ENCODE data around the gene GNAI2.
"Not testable (repeated sequence)": the region's sequence is repeated elsewhere in the genome, so short reads cannot be mapped to it uniquely, and the experiment has no call there.

Gene GNAI2

DNA sequence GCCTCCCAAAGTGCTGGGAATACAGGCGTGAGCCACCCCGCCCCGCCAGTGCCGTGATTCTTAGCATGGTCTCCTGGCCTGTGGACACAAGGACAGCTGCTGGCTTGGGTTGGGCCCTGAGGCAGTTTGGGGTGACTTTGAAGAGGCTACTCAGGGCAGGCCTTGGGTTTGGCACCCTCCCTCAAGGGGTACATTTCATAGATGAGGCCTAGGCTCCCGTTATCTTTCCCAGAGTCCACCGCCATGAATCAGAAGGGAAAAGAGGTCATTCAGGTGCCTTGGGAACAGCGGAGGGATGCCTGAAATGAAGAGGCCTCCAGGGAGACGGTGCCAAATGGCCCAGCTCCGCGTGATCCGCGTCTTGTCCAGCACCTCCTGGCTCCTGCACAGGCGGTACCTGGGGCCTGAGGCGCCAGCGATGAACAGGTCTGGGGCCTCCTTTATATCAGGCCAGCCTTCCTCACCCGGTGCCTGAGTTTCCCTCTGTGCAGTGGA, 9.3 kb downstream of the GNAI2 start:
- no peak for DNase-seq (ENCODE audit: low read depth in 2 of 2)

DNA sequence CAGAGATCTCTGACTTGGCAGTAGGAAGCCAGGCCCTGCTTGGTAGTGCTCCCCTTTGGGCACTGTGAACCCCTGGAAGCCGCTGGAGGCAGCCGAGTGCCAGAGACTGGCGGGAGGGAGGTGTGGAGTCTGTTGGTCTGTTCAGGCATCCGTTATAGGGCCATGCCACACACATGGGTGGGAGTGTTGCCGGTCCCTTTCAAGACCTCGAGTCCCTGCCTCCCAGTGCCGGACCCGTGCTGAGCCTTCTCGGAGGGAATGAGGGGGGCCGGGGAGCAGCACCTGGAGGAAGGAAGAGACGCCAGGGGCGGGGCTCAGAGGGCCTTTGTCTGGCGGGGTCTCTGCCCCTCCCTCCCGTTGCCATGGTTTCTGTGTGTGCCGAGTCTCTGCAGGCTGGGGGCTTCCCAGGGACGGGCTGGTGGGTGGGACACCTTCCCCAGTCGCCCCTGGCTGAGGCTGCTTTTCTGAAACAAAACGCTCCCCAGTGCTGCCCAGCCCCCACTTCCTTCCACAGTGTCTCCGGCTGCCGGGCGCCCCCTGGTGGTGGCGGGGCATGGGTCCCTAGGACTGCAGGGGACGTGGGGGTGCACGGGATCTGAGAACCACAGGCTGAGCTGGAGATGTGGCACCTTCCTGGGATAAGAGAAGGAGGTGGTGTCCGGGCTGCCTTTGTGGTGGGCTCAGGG, 10.0 kb downstream of the GNAI2 start:
- peak; percentile 70 to 78 for DNase-seq (ENCODE audit: low read depth in 2 of 2)

- DNase-seq (ENCODE audit: low read depth in 2 of 2) = peak; percentile 68 to 76
Measured at GRCh38 chr3:50246517-50246954, 10.5 kb downstream of the GNAI2 start.

- no peak for DNase-seq (ENCODE audit: low read depth in 2 of 2)
Measured at GRCh38 chr3:50248387-50248786, 12.4 kb downstream of the GNAI2 start.

GRCh38 chr3:50249457-50249856, 13.5 kb downstream of the GNAI2 start:
- no peak for DNase-seq (ENCODE audit: low read depth in 2 of 2)

GRCh38 chr3:50250514-50250913, 14.5 kb downstream of the GNAI2 start:
- DNase-seq (ENCODE audit: low read depth in 2 of 2) = no peak

DNA sequence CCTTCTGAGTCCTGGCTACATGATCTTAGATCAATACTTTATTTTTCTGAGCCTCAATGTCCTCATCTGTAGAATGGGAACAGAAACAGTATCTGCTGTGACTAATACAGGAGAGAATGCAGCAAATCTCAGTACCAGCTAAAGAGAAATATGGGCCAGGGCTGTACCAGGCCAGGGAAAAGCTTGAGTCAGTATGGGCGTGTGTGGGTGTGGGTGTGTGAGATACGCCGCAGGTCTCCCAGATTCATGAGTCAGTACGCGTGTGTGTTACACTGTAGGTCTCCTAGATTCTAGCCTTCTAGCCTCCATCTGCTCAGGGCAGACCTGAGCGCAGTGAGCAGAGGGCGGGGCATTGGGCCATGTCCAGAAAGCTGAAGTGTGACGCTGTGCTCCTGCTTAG, 15.2 kb downstream of the GNAI2 start:
- DNase-seq (ENCODE audit: low read depth in 2 of 2) = no peak

DNA sequence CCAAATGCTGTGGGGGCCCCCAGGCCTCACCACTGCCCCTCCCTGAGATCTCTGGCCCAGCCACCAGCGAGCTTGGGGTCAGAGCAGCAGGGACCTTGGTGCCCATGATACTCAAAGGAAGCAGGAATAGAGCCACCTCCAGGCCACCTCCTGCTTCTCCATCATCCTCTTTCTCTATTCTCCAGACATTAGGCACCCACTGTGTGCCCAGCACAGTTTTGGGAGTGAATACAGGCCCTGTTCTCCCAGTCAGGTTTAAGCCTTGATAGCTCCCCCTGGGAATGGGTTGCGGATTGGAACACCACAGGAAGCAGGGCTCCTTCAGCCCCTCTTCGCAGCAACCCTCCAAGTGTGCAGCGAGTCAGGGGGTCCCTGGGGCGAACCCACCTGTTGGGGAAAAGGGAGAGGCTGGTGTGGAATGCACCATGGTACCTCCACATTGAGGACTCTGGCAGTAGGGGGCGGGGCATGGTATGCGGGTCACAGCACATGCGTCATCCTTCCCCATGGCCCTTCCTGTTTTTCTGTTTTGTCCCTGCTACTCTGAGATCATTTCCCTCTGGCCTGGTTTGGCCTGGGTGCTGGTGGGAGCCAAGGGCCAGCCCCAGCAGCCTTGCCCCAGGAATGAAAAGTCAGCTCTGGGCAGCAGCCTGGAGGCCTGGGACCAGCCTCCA, 18.7 kb downstream of the GNAI2 start:
- no peak for DNase-seq (ENCODE audit: low read depth in 2 of 2)

DNA sequence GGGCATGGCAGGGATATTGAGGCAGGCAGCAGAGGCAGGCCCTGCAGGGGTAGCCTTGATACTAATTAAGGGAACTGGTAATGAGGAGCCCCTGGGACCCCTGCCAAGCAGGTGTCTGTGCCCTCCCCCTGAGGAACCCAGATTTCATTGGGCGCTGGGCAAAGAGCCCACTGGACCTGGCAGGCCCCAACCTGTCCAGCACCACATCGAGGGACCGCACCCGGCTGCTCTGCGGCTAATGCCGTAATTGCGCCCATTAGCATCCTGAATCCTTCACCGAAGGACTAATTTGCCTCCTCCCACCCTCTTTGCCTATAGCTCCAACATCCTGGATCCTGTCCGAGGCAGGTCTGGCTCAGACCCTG, 19.2 kb downstream of the GNAI2 start:
- no peak for DNase-seq (ENCODE audit: low read depth in 2 of 2)

DNA sequence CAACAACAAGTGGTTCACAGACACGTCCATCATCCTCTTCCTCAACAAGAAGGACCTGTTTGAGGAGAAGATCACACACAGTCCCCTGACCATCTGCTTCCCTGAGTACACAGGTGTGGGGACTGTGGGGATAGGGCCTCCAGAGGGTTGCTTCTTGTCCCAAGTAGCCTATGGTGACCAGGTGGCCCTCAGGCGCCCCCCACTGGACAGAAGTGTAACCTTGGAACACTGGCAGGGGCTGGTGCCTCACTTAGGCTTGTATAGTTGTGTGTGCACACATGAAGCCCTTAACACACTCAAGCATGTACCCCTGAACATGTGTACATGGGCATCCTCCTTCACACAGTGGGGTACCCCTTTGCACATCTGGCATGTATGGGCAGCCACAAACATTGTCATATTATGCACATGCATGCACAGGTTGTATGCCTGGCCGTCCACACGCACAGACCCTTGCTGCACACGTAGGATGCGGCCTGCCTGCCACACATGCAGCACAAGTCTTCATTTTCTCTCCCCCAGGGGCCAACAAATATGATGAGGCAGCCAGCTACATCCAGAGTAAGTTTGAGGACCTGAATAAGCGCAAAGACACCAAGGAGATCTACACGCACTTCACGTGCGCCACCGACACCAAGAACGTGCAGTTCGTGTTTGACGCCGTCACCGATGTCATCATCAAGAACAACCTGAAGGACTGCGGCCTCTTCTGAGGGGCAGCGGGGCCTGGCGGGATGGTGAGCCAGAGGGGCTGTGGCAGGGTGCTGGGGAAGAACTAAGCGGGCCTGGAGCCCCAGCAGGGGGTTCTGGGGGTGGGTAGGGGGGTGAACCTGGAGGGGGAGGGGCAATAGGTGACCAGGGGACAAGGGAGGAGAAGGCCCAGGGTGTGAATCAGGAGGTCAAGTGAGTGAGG, 21.2 kb downstream of the GNAI2 start:
- DNase-seq (ENCODE audit: low read depth in 2 of 2) = no peak

DNA sequence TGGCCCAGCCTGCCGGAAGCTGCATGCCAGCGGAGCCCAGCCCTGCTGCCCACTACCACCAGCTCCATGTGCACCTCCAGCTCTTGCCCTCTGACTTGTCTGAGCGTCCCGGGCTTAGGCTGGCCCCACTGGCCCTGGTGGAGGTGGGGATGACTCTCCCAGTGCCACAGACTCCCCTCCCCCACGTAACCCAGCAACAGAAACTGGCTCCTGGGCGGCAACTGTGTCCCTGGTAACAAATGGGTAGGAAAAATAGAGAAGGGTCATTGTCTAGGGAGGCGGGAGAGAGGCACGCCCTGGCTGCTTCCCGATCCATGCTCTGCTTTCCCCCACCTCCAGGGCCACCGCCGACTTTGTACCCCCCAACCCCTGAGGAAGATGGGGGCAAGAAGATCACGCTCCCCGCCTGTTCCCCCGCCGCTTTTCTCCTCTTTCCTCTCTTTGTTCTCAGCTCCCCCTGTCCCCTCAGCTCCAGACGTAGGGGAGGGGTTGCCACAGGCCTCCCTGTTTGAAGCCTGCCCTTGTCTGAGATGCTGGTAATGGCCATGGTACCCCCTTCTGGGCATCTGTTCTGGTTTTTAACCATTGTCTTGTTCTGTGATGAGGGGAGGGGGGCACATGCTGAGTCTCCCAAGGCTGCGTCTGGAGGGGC, 22.2 kb downstream of the GNAI2 start:
- DNase-seq (ENCODE audit: low read depth in 2 of 2) = no peak

- DNase-seq (ENCODE audit: low read depth in 2 of 2) = no peak
Measured at GRCh38 chr3:50258979-50259378, 23.0 kb downstream of the GNAI2 start.

- DNase-seq (ENCODE audit: low read depth in 2 of 2) = no peak
Measured at GRCh38 chr3:50259432-50260026, 23.5 kb downstream of the GNAI2 start.

GRCh38 chr3:50260027-50260941, 24.3 kb downstream of the GNAI2 start:
- peak; percentile 57 to 62 for DNase-seq (ENCODE audit: low read depth in 2 of 2)

DNA sequence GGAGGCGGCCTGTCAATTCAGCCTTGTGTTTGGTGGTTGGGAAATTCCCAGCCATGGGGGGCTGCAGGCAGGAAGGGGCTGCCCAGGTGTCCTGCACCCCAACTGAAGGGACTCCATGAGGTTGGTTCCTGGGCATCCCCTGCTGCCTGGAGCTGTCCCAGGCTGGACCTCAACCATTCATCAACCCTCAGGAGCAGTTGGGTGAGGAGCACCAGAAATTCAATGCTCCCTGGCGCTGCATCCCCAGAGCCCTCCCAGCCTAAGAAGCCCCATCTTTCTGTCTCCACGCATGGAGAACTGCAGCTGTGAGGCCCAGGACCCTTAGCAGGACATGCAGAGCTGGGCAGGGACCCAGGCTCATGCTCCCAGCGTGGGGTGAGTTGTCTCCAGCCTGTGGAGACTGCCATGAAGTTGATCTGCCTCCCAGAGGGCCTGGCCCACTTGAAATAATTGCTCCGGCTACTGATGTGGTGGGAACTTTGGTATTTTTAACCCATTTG, 25.0 kb downstream of the GNAI2 start:
- DNase-seq (ENCODE audit: low read depth in 2 of 2) = no peak

GRCh38 chr3:50261505-50261904, 25.5 kb downstream of the GNAI2 start:
- DNase-seq (ENCODE audit: low read depth in 2 of 2) = no peak

DNA sequence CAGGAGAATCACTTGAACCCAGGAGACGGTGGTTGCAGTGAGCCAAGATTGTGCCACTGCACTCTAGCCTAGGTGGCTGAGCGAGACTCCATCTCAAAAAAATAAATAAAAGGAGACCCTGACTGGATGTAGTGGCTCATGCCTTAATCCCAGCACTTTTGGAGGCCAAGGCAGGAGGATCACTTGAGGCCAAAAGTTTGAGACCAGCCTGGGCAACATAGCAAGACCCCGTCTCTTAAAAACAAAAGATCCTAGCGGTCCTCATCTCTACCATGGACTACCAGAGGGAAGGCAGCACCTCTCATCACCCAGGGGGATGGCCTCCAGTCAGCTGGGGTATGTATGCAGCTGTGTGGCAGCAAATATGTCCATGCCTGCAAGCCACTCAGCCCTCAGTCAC, 26.2 kb downstream of the GNAI2 start:
- not testable (repeated sequence) for DNase-seq (ENCODE audit: low read depth in 2 of 2)

DNA sequence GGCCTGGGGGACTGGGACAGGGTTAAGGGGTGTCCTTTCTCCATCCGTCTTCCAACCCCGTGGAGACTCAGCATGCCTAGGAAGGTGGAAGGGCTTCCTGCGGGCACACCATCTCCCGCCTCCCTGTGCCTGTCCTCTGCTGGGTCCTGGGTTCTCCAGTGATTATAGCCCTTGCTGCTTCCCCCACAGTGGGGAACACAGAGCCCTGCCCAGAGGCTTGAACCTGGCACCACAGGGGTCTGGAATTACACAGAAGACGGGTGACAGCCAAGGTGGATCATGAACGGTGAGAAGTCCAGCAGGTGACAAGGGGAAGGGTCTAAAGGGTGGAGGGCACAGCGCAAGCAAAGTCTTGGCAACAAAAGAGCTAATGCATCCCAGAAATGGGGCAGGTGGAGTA, 26.8 kb downstream of the GNAI2 start:
- no peak for DNase-seq (ENCODE audit: low read depth in 2 of 2)

DNA sequence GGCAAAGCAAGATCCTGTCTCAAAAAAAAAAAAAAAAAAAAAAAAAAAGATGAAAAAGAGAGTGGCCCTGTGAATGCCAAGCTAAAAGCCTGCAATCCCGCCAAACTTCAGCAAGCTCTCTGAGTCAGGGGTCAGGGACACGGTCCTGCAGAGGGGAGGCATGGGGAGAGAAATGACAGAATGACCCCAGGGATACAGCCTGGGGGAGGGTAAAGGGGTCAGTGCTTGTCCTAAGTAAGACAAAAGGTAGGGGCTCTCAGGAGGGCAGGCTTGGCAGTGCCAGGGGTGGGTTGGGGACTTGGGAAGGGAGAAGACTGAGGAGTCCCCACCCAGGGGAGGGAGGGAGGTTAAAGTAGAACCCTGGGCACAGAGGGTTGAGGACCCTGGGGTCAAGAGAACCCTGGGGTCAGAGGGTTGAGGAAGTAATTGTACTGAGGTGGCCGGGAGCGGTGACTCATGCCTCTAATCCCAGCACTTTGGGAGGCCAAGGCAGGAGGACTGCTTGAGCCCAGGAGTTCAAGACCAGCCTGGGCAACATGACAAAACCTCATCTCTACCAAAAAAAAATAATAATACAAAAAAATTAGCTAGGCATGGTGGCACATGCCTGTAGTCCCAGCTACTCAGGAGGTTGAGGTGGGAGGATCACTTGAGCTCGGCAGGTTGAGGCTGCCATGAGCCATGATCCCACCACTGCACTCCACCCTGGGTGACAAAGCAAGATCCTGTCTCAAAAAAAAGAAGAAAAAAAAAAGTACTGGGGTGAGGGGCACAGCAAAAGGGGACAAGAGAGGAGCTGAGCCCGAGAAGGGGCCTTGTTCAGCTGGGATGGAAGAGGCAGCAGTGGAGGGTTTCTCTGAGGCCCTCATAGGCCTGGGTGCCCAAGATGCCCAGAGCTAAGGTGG, 27.7 kb downstream of the GNAI2 start:
- DNase-seq (ENCODE audit: low read depth in 2 of 2) = no peak
